ENCODE results near the gene PTPRCAP. TPM values are rescaled to one million over a fixed set of nuclear protein-coding genes. Genes with fewer than 3 reads are reported as not detected.
A peak's percentile ranks its signal among the peaks of the same experiment; 100 is the strongest.

The PTPRCAP gene
- total and polyA plus RNA-seq, 9 of the 15 experiments (the other 6 are each of a cell fraction or from before 2014, with no cell fraction given): 0.22 to 2.0 (median 1.1) TPM; not detected in 4

GRCh38 chr11:67436459-67437081 is 912 bp downstream of the PTPRCAP start (continued):
- TF ChIP-seq CREB1 (IDR thresholded peaks at IDR 0.05) (no peak), CREB1 (CRISPR knock-in tag; IDR thresholded peaks at IDR 0.05) (no peak; the same call in 1 of the 2 replicates), TAF7 (tag; IDR thresholded peaks at IDR 0.05) (no peak), MEF2D (tag; conservative IDR thresholded peaks at IDR 0.05; ENCODE audit: low read depth) (no peak), TSC22D4 (tag; IDR thresholded peaks at IDR 0.05) (no peak), GATAD2A (IDR thresholded peaks at IDR 0.05) (no peak), TRIM28 (IDR thresholded peaks at IDR 0.05) (peak; percentile 65; the same call in 1 of the 2 replicates), CXXC5 (CRISPR knock-in tag; IDR thresholded peaks at IDR 0.05) (no peak; the same call in 1 of the 2 replicates), EZH2 (IDR thresholded peaks at IDR 0.05; ENCODE audit: borderline replicate concordance, low read depth, low read length) (no peak), ATF6 (CRISPR knock-in tag; IDR thresholded peaks at IDR 0.05) (0 out of 2 replicates have a peak, but pooled peaks have one; percentile 35), ATF4 (CRISPR knock-in tag; IDR thresholded peaks at IDR 0.05) (0 out of 2 replicates have a peak, but pooled peaks have one; percentile 9), MAFG (tag; conservative IDR thresholded peaks at IDR 0.05) (no peak), RBM22 (IDR thresholded peaks at IDR 0.05; ENCODE audit: low read depth, low read length, poor library complexity, severe bottlenecking) (no peak), HMG20B (CRISPR knock-in tag; IDR thresholded peaks at IDR 0.05) (no peak), TEAD4 (IDR thresholded peaks at IDR 0.05; ENCODE audit: low read length) (no peak), TEAD4 (CRISPR knock-in tag; IDR thresholded peaks at IDR 0.05; ENCODE audit: borderline replicate concordance) (no peak), U2AF1 (optimal IDR thresholded peaks at IDR 0.05; ENCODE audit: low read depth, low read length) (no peak), POLR2AphosphoS5 (IDR thresholded peaks at IDR 0.05; ENCODE audit: control insufficient read depth, insufficient read depth, low read depth, low read length) (no peak), RCOR1 (IDR thresholded peaks at IDR 0.05; ENCODE audit: borderline replicate concordance in 1 of 2, low read depth in 2 of 2, low read length in 2 of 2) (peak in 1 of 2 experiments; percentile 82; a peak in 2 of 4 replicates), SMARCE1 (IDR thresholded peaks at IDR 0.05) (peak; percentile 49; the same call in 1 of the 2 replicates), OTX1 (CRISPR knock-in tag; IDR thresholded peaks at IDR 0.05) (peak; percentile 40; the same call in 1 of the 2 replicates), NR2C1 (IDR thresholded peaks at IDR 0.05) (peak; percentile 60), NR2C1 (tag; IDR thresholded peaks at IDR 0.05) (peak; percentile 66), COPS2 (conservative IDR thresholded peaks at IDR 0.05) (no peak), ZNF146 (CRISPR knock-in tag; IDR thresholded peaks at IDR 0.05; ENCODE audit: unreplicated experiment) (no peak), SP1 (CRISPR knock-in tag; IDR thresholded peaks at IDR 0.05) (peak; percentile 76), PHF8 (IDR thresholded peaks at IDR 0.05; ENCODE audit: borderline replicate concordance, low read length) (no peak)
- TF ChIP-seq, protein P1, sequence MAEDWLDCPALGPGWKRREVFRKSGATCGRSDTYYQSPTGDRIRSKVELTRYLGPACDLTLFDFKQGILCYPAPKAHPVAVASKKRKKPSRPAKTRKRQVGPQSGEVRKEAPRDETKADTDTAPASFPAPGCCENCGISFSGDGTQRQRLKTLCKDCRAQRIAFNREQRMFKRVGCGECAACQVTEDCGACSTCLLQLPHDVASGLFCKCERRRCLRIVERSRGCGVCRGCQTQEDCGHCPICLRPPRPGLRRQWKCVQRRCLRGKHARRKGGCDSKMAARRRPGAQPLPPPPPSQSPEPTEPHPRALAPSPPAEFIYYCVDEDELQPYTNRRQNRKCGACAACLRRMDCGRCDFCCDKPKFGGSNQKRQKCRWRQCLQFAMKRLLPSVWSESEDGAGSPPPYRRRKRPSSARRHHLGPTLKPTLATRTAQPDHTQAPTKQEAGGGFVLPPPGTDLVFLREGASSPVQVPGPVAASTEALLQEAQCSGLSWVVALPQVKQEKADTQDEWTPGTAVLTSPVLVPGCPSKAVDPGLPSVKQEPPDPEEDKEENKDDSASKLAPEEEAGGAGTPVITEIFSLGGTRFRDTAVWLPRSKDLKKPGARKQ (CRISPR knock-in tag; IDR thresholded peaks at IDR 0.05): no peak
